Islet precursor cell (in vitro differentiated cells): Measurements from ENCODE around the gene WDR33.
"Not testable (repeated sequence)": the region's sequence is repeated elsewhere in the genome, so short reads cannot be mapped to it uniquely, and the experiment has no call there.

Experiments
- DNase-seq: peaks from one replicate; pipeline ENCODE4 v3.0.0-alpha.2; 2018

WDR33 gene

GRCh38 chr2:127807678-127808353 lies 3.2 kb downstream of the WDR33 start:
- no peak for DNase-seq

DNA sequence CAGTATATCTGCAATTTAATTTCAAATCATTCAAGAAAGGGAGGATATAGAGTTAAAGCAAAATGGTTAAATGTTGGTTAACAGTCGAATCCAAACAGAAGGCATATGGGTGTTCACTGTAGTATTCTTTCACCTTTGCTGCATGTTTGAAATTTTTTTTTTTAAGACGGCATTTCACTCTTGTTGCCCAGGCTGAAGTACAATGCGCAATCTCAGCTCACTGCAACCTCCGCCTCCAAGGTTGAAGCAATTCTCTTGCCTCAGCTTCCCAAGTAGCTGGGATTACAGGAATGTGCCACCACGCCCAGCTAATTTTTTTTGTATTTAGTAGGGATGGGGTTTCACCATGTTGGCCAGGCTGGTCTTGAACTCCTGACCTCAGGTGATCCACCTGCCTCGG lies 4.1 kb downstream of the WDR33 start:
- not testable (repeated sequence) for DNase-seq

DNA sequence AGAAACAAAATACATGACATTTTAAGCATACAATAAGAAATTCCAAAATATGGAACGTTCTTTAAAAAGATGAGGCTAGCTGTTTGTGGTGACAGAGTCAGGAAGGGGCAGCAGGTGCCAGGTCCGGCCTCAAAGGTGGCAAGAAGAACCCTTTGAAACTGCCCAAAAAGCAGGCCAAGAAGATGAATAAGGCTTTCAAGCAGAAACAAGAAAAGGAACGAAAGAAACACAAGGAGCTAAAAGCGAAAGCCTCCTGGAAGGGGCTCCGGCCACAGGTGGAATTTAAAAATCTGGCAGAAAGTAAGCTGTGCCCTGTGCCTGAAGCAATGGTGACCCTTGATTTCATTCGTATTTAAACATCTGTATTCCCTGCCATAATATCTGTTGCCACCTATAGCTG lies 5.5 kb downstream of the WDR33 start:
- DNase-seq = no peak

DNA sequence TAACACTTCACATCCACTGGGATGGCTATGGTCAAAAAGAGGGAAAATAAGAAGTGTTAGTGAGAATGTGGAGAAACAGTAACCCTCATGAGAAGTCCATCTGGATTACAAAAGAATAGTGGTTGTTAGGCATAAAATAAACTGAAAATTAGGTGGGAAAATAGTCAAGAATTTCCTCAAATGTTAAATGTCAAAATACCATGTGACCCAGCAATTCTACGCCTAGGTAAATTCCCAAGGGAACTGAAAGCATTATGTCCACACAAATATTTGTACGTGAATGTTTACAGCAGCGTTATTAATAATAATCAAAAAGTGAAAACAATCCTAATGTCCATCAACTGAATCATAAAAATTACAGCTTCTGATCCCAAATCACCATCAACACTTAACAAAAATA lies 11.0 kb downstream of the WDR33 start:
- DNase-seq = no peak

DNA sequence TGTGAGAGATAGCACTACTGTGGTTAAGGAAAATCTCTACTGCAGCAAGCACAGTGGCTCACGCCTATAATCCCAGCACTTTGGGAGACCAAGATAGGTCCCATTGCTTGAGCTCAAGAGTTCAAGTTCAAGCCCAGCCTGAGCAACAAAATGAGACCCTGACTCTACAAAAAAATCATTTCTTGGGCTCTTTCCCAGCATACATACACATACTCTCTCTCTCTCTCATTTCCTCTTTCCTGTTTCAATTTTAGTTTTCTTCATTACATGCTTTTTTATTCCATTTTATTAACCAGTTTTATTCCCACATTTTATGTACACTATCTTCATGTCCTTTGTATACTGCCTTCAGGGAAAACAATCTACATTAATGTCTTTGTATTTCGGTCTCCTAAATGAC lies 14.6 kb downstream of the WDR33 start:
- no peak for DNase-seq

DNA sequence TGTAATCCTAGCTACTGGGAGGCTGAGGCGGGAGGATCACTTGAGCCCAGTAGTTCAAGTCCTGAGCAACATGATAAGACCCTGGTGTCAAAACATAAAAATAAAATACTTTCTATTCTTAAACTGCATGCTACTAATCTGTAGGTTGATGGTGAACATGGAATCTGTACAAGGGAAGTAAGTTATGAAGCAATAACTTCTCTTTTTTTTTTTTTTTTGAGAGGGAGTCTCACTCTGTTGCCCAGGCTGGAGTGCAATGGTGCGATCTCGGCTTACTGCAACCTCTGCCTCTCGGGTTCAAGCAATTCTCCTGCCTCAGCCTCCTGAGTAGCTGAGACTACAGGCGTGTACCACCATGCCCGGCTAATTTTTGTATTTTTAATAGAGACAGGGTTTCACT lies 16.1 kb downstream of the WDR33 start:
- DNase-seq = not testable (repeated sequence)

DNA sequence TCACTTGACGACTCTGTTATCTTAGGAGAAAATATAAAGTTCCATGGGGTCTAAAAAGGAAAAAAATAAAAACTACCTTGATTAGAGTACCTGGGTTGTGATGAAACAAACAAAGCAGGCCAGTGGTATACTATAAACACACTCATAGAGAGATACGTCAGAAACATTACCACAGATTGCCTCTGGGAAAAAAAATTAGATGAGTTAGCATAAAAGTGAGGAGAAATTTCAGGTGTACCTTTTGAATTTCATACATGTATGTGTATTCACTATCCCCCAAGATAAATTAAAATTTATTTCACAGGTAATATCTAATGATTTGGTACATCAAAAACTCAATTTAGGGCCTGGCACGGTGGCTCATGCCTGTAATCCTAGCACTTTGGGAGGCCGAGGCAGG lies 18.2 kb downstream of the WDR33 start:
- no peak for DNase-seq

DNA sequence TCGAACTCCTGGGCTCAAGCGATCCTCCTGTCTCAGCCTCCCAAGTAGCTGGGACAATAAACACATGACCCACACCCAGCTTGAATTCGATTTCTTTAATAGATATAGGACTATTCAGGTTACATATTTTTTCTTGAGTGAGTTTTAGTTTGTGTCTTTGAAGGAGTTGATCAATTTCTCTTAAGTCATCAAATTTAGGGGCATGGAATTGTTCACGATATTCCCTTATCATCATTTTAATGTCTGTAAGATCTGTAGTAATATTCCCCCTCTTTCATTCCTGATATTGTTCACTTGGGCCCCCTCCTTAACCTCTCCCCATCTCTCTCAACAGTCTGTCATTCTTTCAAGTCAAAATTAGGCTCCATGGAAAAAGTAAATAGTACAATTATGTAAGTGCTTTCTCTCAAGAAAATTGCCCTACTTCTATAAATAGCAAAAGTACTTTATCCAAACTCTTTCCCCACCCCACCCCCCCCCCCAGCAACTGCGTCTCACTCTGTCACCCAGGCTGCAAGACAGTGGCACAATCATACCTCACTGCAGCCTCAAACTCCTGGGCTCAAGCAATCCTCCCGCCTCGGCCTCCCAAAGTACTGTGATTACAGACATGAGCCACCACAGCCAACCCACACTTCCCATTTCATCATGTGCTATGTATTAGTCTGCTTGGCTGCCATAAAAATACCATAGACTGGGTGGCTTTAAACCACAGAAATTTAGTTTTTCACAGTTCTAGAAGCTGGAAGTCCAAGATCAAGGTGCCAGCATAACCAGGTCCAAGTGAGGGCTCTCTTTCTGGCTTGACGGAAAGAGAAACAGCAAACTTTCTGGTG lies 20.1 kb downstream of the WDR33 start:
- DNase-seq = no peak

DNA sequence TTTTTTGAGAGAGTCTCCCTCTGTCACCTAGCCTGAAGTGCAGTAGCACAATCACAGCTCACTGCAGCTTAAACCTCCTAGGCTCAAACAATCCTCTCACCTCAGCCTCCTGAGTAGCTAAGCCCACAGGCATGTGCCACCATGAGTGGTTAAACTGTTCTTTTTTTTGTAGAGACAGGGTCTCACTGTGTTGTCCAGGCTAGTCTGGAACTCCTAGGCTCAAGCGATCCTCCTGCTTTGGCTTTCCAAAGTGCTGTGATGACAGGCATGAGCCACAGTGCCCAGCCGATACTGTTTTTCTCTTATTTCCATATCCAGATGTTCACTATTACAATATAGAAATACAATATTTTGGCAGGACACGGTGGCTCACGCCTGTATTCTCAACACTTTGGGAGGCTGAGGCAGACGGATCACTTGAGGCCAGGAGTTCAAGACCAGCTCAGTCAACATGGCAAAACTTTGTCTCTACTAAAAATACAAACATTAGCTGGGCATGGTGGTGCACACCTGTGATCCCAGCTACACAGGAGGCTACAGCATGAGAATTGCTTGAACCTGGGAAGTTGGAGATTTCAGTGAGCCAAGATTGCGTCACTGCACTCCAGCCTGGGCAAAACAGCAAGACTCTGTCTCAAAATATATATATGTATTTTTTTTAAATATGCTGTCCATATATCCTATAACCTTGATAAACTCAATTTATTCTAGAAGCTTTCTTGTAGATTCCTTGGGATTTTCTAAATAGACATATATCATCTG lies 24.7 kb downstream of the WDR33 start:
- no peak for DNase-seq

DNA sequence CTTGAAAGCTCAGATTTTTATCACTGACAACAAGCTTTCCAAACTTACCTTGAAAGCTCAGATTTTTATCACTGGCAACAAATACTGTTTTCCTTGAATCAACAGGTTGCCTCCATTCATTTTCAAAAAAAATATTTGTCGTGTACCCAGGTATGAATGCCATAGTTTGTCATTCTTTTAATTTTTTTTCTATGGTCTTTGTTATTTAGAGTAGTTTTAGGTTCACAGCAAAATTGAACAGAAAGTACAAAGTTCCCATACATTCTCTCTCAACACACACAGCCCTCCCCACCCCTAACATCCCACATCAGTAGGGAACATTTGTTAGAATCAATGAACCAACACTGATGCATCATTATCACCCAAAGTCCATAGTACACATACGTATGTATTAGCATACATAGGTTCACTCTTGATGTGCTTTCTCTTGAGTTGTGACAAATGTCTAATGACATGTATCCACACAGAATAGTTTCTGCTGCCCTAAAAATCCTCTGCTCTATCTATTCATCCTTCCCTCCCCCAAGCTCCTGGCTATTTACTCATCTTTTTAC lies 25.9 kb downstream of the WDR33 start:
- no peak for DNase-seq

- DNase-seq = no peak
Measured at GRCh38 chr2:127783101-127783500, 27.9 kb downstream of the WDR33 start.

DNA sequence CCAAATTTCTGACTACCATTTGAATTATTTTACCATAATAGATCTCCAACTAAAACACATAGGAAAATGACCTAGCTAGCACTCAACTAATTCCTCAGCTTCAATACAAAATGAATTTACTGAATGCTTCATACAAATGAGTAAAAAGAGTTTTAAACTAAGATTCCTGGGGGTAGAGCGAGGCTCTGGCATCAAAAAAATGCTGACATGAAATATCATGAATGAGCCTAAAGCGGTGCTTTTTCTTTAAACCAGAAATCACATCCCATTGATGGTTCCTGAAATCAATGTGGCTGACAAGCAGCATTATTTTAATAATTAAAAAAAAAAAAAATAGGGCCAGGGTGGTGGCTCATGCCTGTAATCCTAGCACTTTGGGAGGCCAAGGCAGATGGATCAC lies 32.1 kb downstream of the WDR33 start:
- no peak for DNase-seq

DNA sequence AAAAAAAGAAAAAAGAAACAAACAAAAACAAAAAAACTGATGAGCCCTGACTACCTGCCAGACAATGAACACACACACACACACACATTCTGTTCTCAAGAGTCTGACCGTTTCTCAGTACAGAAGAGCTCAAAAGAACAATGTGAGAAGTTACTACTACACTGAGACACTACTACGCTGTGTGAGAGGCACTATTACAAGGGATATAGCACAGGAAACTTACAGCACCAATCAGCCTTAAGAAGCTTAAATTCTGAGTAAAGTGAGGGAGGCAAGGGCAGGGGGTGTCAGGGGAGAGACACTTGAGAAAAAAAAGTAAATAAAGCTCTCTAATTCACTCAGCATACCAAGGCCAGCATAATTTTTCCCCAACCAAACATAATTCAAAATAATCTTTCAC lies 32.5 kb downstream of the WDR33 start:
- DNase-seq = no peak

- no peak for DNase-seq
Measured at GRCh38 chr2:127776122-127776780, 34.7 kb downstream of the WDR33 start.

DNA sequence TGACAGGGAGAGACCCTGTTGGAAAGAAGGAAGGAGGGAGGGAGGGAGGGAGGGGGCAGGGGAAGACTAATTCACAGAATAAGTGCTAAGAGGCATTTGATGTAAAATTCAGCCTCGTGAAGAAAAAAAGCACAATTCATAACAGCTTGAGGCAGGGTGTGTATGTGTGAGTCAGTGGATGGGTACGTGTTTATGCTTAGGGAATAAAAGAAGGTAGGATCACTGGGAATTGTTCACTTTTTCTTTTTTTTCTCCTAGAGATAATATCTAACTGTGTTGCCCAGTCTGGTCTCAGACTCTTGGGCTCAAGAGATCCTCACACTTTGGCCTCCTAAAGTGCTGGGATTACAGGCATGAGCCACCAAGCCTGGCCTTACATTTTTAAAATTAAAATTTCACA lies 39.2 kb downstream of the WDR33 start:
- no peak for DNase-seq

DNA sequence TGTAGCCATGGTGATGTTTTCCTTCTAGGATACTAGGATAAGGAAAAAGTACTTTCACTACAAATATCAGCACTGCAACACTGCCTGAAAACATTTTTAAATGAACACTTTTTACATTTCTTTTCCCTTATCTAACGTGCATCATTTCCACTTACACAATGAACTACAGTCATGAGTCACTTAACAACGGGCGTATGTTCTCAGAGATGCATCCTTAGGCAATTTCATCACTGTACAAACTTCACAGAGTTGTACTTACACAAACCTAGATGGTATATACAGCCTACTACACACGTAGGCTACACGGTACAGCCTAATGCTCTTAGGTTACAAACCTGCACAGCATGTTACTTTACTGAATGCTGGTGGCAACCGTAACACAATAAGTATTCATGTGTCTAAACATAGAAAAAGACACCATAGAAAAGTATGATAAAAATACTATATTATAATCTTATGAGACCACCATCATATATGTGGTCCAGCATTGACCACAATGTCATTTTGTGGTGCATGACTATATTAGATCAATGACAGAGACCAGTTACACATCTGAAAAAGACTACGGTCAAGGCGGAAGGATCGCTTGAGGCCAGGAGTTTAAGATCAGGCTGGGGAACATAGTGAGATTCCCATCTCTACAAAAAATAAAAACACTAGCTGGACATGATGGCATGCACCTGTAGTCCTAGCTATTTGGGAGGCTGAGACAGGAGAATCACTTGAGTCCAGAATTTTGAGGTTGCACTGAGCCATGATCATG lies 39.8 kb downstream of the WDR33 start:
- no peak for DNase-seq

DNA sequence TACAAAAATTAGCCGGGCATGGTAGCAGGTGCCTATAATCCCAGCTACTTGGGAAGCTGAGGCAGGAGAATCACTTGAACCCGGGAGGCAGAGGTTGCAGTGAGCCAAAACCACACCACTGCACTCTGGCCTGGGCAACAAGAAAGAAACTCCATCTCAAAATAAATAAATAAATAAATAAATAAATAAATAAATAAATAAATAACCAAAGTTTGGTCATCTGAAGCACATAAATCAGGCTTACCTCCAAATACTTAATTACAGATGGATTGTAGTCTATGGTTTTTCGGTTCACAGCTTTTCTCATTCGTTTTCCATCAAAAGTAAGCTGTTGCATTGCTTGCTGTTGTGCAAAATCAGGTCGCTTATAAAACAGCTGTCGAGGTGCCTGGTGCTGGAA lies 40.4 kb downstream of the WDR33 start:
- not testable (repeated sequence) for DNase-seq

- no peak for DNase-seq
Measured at GRCh38 chr2:127769587-127769986, 41.4 kb downstream of the WDR33 start.

GRCh38 chr2:127768775-127769479 lies 42.0 kb downstream of the WDR33 start:
- no peak for DNase-seq

GRCh38 chr2:127763776-127764175 lies 47.2 kb downstream of the WDR33 start:
- DNase-seq = no peak

DNA sequence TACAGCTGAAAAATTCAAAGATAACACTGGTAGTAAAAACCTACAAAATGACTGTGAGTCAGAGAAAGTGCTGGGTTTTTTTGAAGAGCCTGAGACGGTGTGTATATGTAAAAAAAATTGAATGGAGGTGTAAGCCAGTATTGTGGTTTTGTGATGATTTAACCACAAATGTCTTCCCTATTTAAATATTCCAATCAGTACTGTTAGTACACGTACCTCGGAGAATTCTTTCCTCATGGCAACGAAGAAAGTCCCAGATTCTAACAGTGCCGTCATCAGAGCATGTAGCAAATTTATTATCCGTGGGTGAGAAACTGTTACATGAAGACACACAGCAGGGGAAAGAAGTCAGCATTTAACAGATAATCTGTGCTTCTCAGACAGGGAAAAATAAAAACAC lies 48.1 kb downstream of the WDR33 start:
- DNase-seq = no peak

DNA sequence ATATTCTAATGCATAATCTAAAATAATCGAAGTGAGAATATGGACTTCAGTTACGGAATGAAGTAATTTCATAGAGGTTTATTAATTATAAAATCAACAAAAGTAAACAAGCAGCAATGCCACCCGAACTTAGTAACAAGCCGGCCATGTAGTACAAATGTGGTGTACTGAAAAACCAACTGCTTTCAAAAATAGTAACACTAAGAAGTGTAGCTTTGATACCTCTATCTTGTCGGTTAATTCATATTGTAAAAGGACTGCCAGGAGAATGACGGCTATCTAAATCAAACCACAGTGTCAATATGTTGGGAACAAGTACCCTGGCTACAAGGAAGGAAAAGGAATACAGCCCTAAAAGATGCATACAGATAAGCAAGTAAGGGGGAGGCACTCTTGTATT lies 48.5 kb downstream of the WDR33 start:
- no peak for DNase-seq
